ENCODE data around the gene GAB2. TPM values are rescaled to one million over a fixed set of nuclear protein-coding genes. Genes with fewer than 3 reads are reported as not detected.
"Not testable (repeated sequence)": the region's sequence is repeated elsewhere in the genome, so short reads cannot be mapped to it uniquely, and the experiment has no call there.

The GAB2 gene
- total RNA-seq, 1 donor from 2014 or later: 22.4 TPM

DNA sequence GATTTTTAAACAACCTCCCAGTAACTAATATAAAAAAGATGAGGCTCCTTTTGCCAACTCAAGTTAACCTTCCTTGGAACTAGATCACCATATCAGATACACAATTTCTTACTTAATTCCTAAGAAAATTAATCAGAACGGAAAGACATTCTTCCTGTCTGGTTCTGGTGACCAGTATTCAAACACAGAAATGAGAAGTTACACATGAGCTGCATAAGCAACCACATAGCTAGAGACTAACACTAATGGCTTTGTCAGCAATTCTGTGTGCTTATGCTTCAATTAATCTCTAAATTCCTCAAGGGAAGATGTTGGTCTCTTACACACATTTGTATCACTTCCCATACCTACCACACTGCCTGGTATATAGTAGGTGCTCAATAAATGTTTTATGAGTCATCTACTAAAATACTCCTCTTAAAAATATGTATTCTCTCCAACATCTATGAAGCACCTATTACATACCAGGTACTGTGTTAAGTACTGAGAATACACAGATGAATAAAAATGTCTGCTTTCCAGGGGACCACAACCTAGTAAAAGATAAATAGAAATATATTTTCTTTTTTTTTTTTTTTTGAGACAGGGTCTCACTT, 54.5 kb downstream of the GAB2 start:
- no peaks in the 10 kb centered on the region for H3K9me3 Mint-ChIP-seq
- no peaks in the 10 kb centered on the region for H3K27me3 Mint-ChIP-seq
- no peak overlapping the region for H3K27ac Mint-ChIP-seq
- no peak for ATAC-seq (ENCODE audit: low read depth)
- H3K36me3 Mint-ChIP-seq (ENCODE audit: low read depth): no peaks in the 10 kb centered on the region
- peaks cover 11% of the 10 kb centered on the region for H3K4me1 Mint-ChIP-seq
- CTCF ChIA-PET: no interaction called here
- DNase-seq: no peak
- TF ChIP-seq, protein P1, sequence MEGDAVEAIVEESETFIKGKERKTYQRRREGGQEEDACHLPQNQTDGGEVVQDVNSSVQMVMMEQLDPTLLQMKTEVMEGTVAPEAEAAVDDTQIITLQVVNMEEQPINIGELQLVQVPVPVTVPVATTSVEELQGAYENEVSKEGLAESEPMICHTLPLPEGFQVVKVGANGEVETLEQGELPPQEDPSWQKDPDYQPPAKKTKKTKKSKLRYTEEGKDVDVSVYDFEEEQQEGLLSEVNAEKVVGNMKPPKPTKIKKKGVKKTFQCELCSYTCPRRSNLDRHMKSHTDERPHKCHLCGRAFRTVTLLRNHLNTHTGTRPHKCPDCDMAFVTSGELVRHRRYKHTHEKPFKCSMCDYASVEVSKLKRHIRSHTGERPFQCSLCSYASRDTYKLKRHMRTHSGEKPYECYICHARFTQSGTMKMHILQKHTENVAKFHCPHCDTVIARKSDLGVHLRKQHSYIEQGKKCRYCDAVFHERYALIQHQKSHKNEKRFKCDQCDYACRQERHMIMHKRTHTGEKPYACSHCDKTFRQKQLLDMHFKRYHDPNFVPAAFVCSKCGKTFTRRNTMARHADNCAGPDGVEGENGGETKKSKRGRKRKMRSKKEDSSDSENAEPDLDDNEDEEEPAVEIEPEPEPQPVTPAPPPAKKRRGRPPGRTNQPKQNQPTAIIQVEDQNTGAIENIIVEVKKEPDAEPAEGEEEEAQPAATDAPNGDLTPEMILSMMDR (IDR thresholded peaks at IDR 0.05): no peak
- H3K4me3 Mint-ChIP-seq: no peak overlapping the region
- intact Hi-C loops (cut with micrococcal nuclease): loop anchor here (2.0 kb wide), 1 partner anchor 14 kb away; no protein-coding TSS in a partner anchor
- POLR2A ChIA-PET: no interaction called here

DNA sequence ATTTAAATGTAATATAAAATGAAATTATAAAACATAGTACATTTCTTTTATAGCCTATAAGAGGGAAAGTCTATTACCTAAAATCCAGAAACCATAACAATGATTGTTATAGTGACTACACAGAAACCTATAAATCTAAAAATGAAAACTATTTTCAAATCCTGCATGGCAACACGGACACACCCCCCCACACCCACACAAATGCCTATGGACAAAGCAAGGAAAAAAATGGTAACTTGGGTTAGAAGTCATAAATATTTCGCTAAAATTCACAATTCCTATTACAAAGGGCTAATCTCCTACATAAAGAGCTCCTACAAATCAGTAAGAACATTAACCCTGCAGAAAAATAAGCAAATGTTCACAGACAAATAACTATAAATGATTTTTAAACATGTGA, 56.4 kb downstream of the GAB2 start:
- peaks cover 3% of the 10 kb centered on the region for H3K36me3 Mint-ChIP-seq (ENCODE audit: low read depth)
- no peak overlapping the region for H3K4me3 Mint-ChIP-seq
- ATAC-seq (ENCODE audit: low read depth) (no peak), DNase-seq (no peak)
- no peaks in the 10 kb centered on the region for H3K27me3 Mint-ChIP-seq
- no peak overlapping the region for H3K27ac Mint-ChIP-seq
- H3K9me3 Mint-ChIP-seq: no peaks in the 10 kb centered on the region
- TF ChIP-seq, protein P1 (IDR thresholded peaks at IDR 0.05): no peak
- intact Hi-C loops (cut with micrococcal nuclease): no loop called here
- ChIA-PET CTCF (no interaction called here), POLR2A (no interaction called here)
- peaks cover 15% of the 10 kb centered on the region for H3K4me1 Mint-ChIP-seq

DNA sequence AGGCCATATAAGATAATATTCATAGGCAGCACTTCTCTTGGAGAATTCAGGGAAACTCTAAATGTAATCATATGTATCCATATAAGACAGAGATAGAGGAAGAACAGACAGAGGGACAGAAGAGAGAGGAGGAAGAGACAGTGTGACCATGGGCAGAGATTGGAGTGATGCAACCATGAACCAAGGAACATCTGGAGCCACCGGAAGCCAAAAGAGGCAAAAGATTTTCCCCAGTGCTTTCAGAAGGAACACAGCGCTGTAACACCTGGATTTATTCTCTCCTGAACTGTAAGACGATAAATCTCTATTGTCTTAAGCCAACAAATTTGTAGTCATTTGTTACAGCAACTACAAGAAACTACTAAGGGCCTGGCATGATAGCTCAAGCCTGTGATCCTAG, 57.7 kb downstream of the GAB2 start:
- Mint-ChIP-seq H3K27me3 (no peaks in the 10 kb centered on the region), H3K4me1 (peaks cover 20% of the 10 kb centered on the region), H3K36me3 (ENCODE audit: low read depth) (peaks cover 3% of the 10 kb centered on the region), H3K27ac (no peak overlapping the region), H3K4me3 (no peak overlapping the region), H3K9me3 (no peaks in the 10 kb centered on the region)
- CTCF ChIA-PET: no interaction called here
- POLR2A ChIA-PET: no interaction called here
- DNase-seq: no peak
- TF ChIP-seq, protein P1 (IDR thresholded peaks at IDR 0.05): no peak
- no peak for ATAC-seq (ENCODE audit: low read depth)
- intact Hi-C loops (cut with micrococcal nuclease): no loop called here

DNA sequence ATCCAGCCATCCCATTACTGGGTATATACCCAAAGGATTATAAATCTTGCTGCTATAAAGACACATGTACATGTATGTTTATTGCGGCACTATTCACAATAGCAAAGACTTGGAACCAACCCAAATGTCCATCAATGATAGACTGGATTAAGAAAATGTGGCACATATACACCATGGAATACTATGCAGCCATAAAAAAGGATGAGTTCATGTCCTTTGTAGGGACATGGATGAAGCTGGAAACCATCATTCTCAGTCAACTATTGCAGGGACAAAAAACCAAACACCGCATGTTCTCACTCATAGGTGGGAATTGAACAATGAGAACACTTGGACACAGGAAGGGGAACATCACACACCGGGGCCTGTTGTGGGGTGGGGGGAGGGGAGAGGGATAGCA, 59.7 kb downstream of the GAB2 start:
- H3K27ac Mint-ChIP-seq; H3K27me3 Mint-ChIP-seq; DNase-seq; H3K4me3 Mint-ChIP-seq; CTCF ChIA-PET; H3K36me3 Mint-ChIP-seq (ENCODE audit: low read depth); H3K9me3 Mint-ChIP-seq; ATAC-seq (ENCODE audit: low read depth); POLR2A ChIA-PET; intact Hi-C loops (cut with micrococcal nuclease): not testable (repeated sequence)
- peaks cover 31% of the 10 kb centered on the region for H3K4me1 Mint-ChIP-seq

GRCh38 chr11:78357425-78357824, 60.2 kb downstream of the GAB2 start:
- H3K27ac Mint-ChIP-seq; H3K4me3 Mint-ChIP-seq; POLR2A ChIA-PET; intact Hi-C loops (cut with micrococcal nuclease); CTCF ChIA-PET; ATAC-seq (ENCODE audit: low read depth); H3K27me3 Mint-ChIP-seq; H3K9me3 Mint-ChIP-seq; DNase-seq; H3K36me3 Mint-ChIP-seq (ENCODE audit: low read depth): not testable (repeated sequence)
- peaks cover 31% of the 10 kb centered on the region for H3K4me1 Mint-ChIP-seq

DNA sequence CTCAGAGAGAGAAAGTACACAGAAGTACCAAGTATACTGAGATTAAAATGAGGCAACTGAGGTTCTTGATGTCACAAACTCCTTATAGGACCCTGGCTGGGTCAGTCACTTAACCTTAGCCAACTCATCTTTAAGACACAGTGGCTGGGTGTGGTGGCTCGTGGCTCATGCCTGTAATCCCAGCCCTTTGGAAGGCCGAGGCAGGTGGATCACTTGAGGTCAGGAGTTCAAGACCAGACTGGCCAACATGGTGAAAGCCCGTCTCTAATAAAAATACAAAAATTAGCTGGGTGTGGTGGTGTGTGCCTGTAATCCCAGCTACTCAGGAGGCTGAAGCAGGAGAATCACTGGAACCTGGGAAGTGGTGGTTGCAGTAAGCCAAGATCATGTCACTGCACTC, 61.9 kb downstream of the GAB2 start:
- ATAC-seq (ENCODE audit: low read depth): not testable (repeated sequence)
- POLR2A ChIA-PET: interaction anchor here (0.7 kb wide), 1 partner anchor 19 kb away, joined by 7 read pairs; no protein-coding TSS in a partner anchor
- CTCF ChIA-PET: interaction anchor here (1.4 kb wide), 1 partner anchor 209 kb away, joined by 5 read pairs; no protein-coding TSS in a partner anchor

More for the DNA sequence above, 61.9 kb downstream of the GAB2 start:
- H3K36me3 Mint-ChIP-seq (ENCODE audit: low read depth); H3K27me3 Mint-ChIP-seq; DNase-seq; intact Hi-C loops (cut with micrococcal nuclease); H3K27ac Mint-ChIP-seq; H3K9me3 Mint-ChIP-seq; H3K4me3 Mint-ChIP-seq: not testable (repeated sequence)
- peaks cover 42% of the 10 kb centered on the region for H3K4me1 Mint-ChIP-seq
